ENCODE measurements around the gene PPP5C. TPM values are rescaled to one million over a fixed set of nuclear protein-coding genes. Genes with fewer than 3 reads are reported as not detected.
"Not testable (repeated sequence)": the region's sequence is repeated elsewhere in the genome, so short reads cannot be mapped to it uniquely, and the experiment has no call there.

PPP5C gene
- total RNA-seq, 1 experiment from 2014 or later, result 85.4 TPM

- no peaks in the 10 kb centered on the region for H4K20me1 ChIP-seq (ENCODE audit: insufficient read depth)
- no peaks in the 10 kb centered on the region for H3K79me2 ChIP-seq (ENCODE audit: low read depth)
- no peak overlapping the region for H3K27ac ChIP-seq
- no peaks in the 10 kb centered on the region for H3K27me3 ChIP-seq (ENCODE audit: insufficient read depth, low read depth)
- H3K4me1 ChIP-seq (replicated peaks; ENCODE audit: insufficient read depth), result no peaks in the 10 kb centered on the region
- H3K9me2 ChIP-seq (ENCODE audit: insufficient read depth), result no peaks in the 10 kb centered on the region
- intact Hi-C loops (cut with micrococcal nuclease; ENCODE audit: unreplicated experiment), result no loop called here
- no peak overlapping the region for H2AFZ ChIP-seq
- no peak overlapping the region for H3K4me2 ChIP-seq
- no TSS peak for BruUV-seq (replicated peaks)
- peaks cover 5% of the 10 kb centered on the region for H3F3A ChIP-seq (ENCODE audit: insufficient read depth, low read depth)
- peaks cover 9% of the 10 kb centered on the region for H3K9me3 ChIP-seq (ENCODE audit: insufficient read depth, low read depth)
- no peak overlapping the region for H3K4me3 ChIP-seq
- H3K36me3 ChIP-seq (ENCODE audit: low read depth), result no peaks in the 10 kb centered on the region
- POLR2A ChIA-PET (ENCODE audit: unreplicated experiment), result no interaction called here
- TF ChIP-seq CTCF (conservative IDR thresholded peaks at IDR 0.05), result no peak
- no peak for TF ChIP-seq EZH2 (IDR thresholded peaks at IDR 0.05; ENCODE audit: low read depth)
- CTCF ChIA-PET, result no interaction called here
- DNase-seq, result no peak
Observed at GRCh38 chr19:46308510-46308909, 38.4 kb upstream of the PPP5C start.

- intact Hi-C loops (cut with micrococcal nuclease; ENCODE audit: unreplicated experiment), result no loop called here
- no peak for TF ChIP-seq EZH2 (IDR thresholded peaks at IDR 0.05; ENCODE audit: low read depth)
- TF ChIP-seq CTCF (conservative IDR thresholded peaks at IDR 0.05), result no peak
Observed at GRCh38 chr19:46309056-46309455, 37.8 kb upstream of the PPP5C start.

GRCh38 chr19:46311444-46311843, 35.4 kb upstream of the PPP5C start:
- Histone ChIP-seq H3K9me3 (ENCODE audit: insufficient read depth, low read depth) (peaks cover 2% of the 10 kb centered on the region), H3K4me3 (no peak overlapping the region), H3K36me3 (ENCODE audit: low read depth) (no peaks in the 10 kb centered on the region), H3K4me2 (no peak overlapping the region), H3K27ac (no peak overlapping the region), H3K4me1 (replicated peaks; ENCODE audit: insufficient read depth) (no peaks in the 10 kb centered on the region), H3K79me2 (ENCODE audit: low read depth) (no peaks in the 10 kb centered on the region), H3K27me3 (ENCODE audit: insufficient read depth, low read depth) (no peaks in the 10 kb centered on the region), H4K20me1 (ENCODE audit: insufficient read depth) (no peaks in the 10 kb centered on the region), H3K9me2 (ENCODE audit: insufficient read depth) (no peaks in the 10 kb centered on the region), H3F3A (ENCODE audit: insufficient read depth, low read depth) (no peaks in the 10 kb centered on the region), H2AFZ (no peak overlapping the region)
- ChIA-PET POLR2A (ENCODE audit: unreplicated experiment) (interaction anchor here (0.6 kb wide), 1 partner anchor 50 kb away, joined by 35 read pairs; no protein-coding TSS in a partner anchor), CTCF (no interaction called here)
- no peak for DNase-seq
- intact Hi-C loops (cut with micrococcal nuclease; ENCODE audit: unreplicated experiment), result no loop called here
- BruUV-seq (replicated peaks), result no TSS peak
- TF ChIP-seq CTCF (conservative IDR thresholded peaks at IDR 0.05) (no peak), EZH2 (IDR thresholded peaks at IDR 0.05; ENCODE audit: low read depth) (no peak)

More at GRCh38 chr19:46309056-46309455, 37.8 kb upstream of the PPP5C start:
- H3F3A ChIP-seq (ENCODE audit: insufficient read depth, low read depth), result peaks cover 5% of the 10 kb centered on the region
- peaks cover 9% of the 10 kb centered on the region for H3K9me3 ChIP-seq (ENCODE audit: insufficient read depth, low read depth)
- H3K4me1 ChIP-seq (replicated peaks; ENCODE audit: insufficient read depth), result no peaks in the 10 kb centered on the region
- H3K9me2 ChIP-seq (ENCODE audit: insufficient read depth), result no peaks in the 10 kb centered on the region
- no peaks in the 10 kb centered on the region for H3K27me3 ChIP-seq (ENCODE audit: insufficient read depth, low read depth)
- H2AFZ ChIP-seq, result no peak overlapping the region
- no peaks in the 10 kb centered on the region for H3K36me3 ChIP-seq (ENCODE audit: low read depth)
- H4K20me1 ChIP-seq (ENCODE audit: insufficient read depth), result no peaks in the 10 kb centered on the region
- no peaks in the 10 kb centered on the region for H3K79me2 ChIP-seq (ENCODE audit: low read depth)
- DNase-seq, result no peak
- POLR2A ChIA-PET (ENCODE audit: unreplicated experiment), result no interaction called here
- no peak overlapping the region for H3K4me3 ChIP-seq
- no TSS peak for BruUV-seq (replicated peaks)
- no peak overlapping the region for H3K27ac ChIP-seq
- no peak overlapping the region for H3K4me2 ChIP-seq
- CTCF ChIA-PET, result no interaction called here

- H3K9me2 ChIP-seq (ENCODE audit: insufficient read depth); H3K27ac ChIP-seq; intact Hi-C loops (cut with micrococcal nuclease; ENCODE audit: unreplicated experiment); BruUV-seq (replicated peaks); H3K9me3 ChIP-seq (ENCODE audit: insufficient read depth, low read depth); H4K20me1 ChIP-seq (ENCODE audit: insufficient read depth); H3F3A ChIP-seq (ENCODE audit: insufficient read depth, low read depth); H3K4me1 ChIP-seq (replicated peaks; ENCODE audit: insufficient read depth); H3K36me3 ChIP-seq (ENCODE audit: low read depth); POLR2A ChIA-PET (ENCODE audit: unreplicated experiment); H2AFZ ChIP-seq; H3K4me2 ChIP-seq; H3K27me3 ChIP-seq (ENCODE audit: insufficient read depth, low read depth); DNase-seq; H3K79me2 ChIP-seq (ENCODE audit: low read depth); H3K4me3 ChIP-seq: not testable (repeated sequence)
- CTCF ChIA-PET, result interaction anchor here (0.7 kb wide), 1 partner anchor 127 kb away, joined by 7 read pairs; no protein-coding TSS in a partner anchor
Observed at GRCh38 chr19:46313540-46314469, 33.1 kb upstream of the PPP5C start.
